ENCODE measurements around the gene CACNB4.

Gene CACNB4

DNA sequence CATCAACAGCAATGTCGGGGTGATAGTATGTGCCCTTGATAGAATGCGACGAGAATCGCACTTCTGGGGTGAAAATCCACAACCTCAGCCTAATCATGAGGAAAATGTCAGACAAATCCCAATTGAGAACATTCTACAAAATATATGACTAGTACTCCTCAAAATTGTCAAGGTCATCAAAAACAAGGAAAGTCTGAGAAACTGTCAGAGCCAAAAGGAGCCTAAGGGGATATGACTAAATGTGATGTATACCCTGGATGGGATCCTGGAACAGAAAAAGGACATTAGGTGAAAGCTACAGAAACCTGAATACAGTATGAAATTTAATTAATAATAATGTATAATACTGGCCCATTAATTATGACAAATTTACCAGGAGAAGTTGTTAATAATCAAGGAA is 7.6 kb upstream of the CACNB4 start:
- no peak for TF ChIP-seq POLR2AphosphoS5 (IDR thresholded peaks at IDR 0.05; ENCODE audit: low read depth, low read length)
- TF ChIP-seq, protein P1, sequence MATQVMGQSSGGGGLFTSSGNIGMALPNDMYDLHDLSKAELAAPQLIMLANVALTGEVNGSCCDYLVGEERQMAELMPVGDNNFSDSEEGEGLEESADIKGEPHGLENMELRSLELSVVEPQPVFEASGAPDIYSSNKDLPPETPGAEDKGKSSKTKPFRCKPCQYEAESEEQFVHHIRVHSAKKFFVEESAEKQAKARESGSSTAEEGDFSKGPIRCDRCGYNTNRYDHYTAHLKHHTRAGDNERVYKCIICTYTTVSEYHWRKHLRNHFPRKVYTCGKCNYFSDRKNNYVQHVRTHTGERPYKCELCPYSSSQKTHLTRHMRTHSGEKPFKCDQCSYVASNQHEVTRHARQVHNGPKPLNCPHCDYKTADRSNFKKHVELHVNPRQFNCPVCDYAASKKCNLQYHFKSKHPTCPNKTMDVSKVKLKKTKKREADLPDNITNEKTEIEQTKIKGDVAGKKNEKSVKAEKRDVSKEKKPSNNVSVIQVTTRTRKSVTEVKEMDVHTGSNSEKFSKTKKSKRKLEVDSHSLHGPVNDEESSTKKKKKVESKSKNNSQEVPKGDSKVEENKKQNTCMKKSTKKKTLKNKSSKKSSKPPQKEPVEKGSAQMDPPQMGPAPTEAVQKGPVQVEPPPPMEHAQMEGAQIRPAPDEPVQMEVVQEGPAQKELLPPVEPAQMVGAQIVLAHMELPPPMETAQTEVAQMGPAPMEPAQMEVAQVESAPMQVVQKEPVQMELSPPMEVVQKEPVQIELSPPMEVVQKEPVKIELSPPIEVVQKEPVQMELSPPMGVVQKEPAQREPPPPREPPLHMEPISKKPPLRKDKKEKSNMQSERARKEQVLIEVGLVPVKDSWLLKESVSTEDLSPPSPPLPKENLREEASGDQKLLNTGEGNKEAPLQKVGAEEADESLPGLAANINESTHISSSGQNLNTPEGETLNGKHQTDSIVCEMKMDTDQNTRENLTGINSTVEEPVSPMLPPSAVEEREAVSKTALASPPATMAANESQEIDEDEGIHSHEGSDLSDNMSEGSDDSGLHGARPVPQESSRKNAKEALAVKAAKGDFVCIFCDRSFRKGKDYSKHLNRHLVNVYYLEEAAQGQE (IDR thresholded peaks at IDR 0.05; ENCODE audit: insufficient read depth in 1 of 2, low read depth in 2 of 2, low read length in 2 of 2) = no peak
- no peak for TF ChIP-seq TAF1 (IDR thresholded peaks at IDR 0.05; ENCODE audit: borderline replicate concordance, insufficient read depth, low read length)
- no peak for TF ChIP-seq SIN3A (IDR thresholded peaks at IDR 0.05; ENCODE audit: borderline replicate concordance, insufficient read depth, low read length)
- no peak for TF ChIP-seq FOXP2 (optimal IDR thresholded peaks at IDR 0.05; ENCODE audit: borderline replicate concordance, extremely low read depth, extremely low read length, insufficient read depth)

DNA sequence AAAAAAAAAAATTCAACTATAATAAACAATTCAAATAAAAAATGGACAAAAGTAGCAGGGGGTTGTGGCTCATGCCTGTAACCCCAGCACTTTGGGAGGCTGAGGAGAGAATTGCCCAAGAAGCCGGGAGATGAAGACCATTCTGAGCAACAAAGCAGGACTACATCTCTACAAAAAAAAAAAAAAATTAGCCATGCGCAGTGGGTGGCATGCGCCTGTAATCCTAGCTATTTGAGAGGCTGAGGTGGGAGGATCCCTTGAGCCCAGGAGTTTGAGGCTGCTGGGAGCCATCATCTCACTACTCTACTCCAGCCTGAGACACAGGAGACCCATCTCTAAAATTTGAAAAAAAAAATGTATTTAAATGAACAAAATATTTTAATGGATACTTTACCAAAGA is 4.4 kb upstream of the CACNB4 start:
- TF ChIP-seq POLR2AphosphoS5 (IDR thresholded peaks at IDR 0.05; ENCODE audit: low read depth, low read length) = no peak
- TF ChIP-seq, protein P1 (IDR thresholded peaks at IDR 0.05; ENCODE audit: insufficient read depth in 1 of 2, low read depth in 2 of 2, low read length in 2 of 2) = no peak

DNA sequence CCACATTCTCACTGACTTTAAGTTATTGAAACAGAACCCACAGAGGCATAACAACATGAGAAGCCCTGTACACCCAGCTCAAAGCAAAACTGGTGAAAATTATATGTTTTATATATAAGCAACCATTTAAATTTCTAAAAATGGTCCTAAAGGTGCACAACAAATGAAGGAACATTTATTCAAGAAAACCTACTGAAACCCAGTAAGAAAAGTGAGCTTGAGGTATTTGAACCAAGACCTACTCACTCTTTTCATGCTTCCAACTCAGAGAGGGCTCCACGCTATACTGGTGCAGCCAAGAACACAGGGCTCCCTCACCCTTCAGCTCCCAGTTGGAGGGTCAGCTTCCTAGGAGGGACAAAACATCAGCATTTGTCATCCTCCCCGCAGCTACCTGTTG is 2.1 kb upstream of the CACNB4 start:
- TF ChIP-seq FOXP2 (optimal IDR thresholded peaks at IDR 0.05; ENCODE audit: borderline replicate concordance, extremely low read depth, extremely low read length, insufficient read depth) (no peak), SIN3A (IDR thresholded peaks at IDR 0.05; ENCODE audit: borderline replicate concordance, insufficient read depth, low read length) (no peak), POLR2AphosphoS5 (IDR thresholded peaks at IDR 0.05; ENCODE audit: low read depth, low read length) (no peak), TAF1 (IDR thresholded peaks at IDR 0.05; ENCODE audit: borderline replicate concordance, insufficient read depth, low read length) (no peak)
- TF ChIP-seq, protein P1 (IDR thresholded peaks at IDR 0.05; ENCODE audit: insufficient read depth in 1 of 2, low read depth in 2 of 2, low read length in 2 of 2) = no peak

DNA sequence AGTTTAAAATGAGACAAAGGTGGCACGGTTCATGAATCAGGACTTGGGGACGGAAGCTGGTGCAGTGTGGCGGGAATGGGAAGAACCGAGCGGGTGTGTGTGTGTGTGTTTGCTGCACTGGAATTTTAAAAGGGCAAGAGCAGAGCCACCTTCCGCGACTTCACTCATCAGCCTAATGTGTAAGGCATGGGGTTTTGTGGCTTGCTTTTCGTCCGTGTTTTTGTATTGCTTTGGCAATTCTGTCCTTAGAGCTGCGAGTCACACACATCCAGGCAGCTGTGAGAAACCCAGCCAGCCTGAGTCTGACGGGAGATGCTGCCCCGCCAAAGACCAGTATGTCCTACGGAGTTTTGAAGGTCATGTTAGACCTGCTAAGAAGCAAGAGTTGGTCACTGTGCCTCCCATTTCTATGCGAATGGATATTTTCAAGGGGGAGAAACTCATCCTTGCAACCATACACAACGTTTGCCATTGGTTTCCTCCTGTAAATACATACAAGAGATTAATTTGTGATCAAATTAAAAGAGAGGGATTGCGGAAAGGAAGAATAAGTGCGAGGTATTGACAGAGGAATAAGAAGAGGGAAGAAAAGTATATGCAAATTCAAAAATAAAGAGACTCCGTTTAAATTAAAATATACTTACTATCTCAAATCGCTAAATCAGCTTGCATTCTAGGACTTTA is 665 bp upstream of the CACNB4 start:
- TF ChIP-seq POLR2AphosphoS5 (IDR thresholded peaks at IDR 0.05; ENCODE audit: low read depth, low read length) (no peak), TAF1 (IDR thresholded peaks at IDR 0.05; ENCODE audit: borderline replicate concordance, insufficient read depth, low read length) (no peak), FOXP2 (optimal IDR thresholded peaks at IDR 0.05; ENCODE audit: borderline replicate concordance, extremely low read depth, extremely low read length, insufficient read depth) (no peak), SIN3A (IDR thresholded peaks at IDR 0.05; ENCODE audit: borderline replicate concordance, insufficient read depth, low read length) (no peak)
- TF ChIP-seq, protein P1 (IDR thresholded peaks at IDR 0.05; ENCODE audit: insufficient read depth in 1 of 2, low read depth in 2 of 2, low read length in 2 of 2) = no peak

Data from PFSK-1 (cell line).